Endothelial cell of umbilical vein (primary cell): ENCODE measurements around the gene KCNH2. TPM values are rescaled to one million over a fixed set of nuclear protein-coding genes. Genes with fewer than 3 reads are reported as not detected.

Experiments used
- BruUV-seq: library from RNA; stranded (reverse); fragments of 400-500 nt; replicated peaks from 2 replicates; lab custom pipeline; 2021; lab: Mats Ljungman, UMichigan
- CTCF ChIA-PET: fragments of 300-600, 350-600 bp; sonication (Branson Sonifier 250); formaldehyde crosslinking; loops from one replicate; lab custom pipeline; 2021; ENCODE audit warnings: antibody characterized with exemption, inconsistent platforms; lab: Charles Lee
- POLR2A ChIA-PET: fragments of 300-600, 350-600 bp; sonication (Branson Sonifier 250); formaldehyde crosslinking; loops from one replicate; lab custom pipeline; 2021; ENCODE audit warnings: antibody characterized with exemption, inconsistent platforms; lab: Charles Lee
- DNase-seq: peaks from one replicate; pipeline ENCODE4 v3.0.0-alpha.2; 2011; ENCODE audit warnings: low read depth, low spot score
- FAIRE-seq: peaks from 2 replicates; lab custom pipeline; 2011; peaks lifted over from hg19 to GRCh38; lab: Jason Lieb, UNC
- H2AFZ ChIP-seq: 2 replicates; pipeline ENCODE4 v1.6.0; 2012; ENCODE audit warnings: low read depth, low read length, control low read depth, inconsistent platforms
- H3K27ac ChIP-seq: 2 replicates; pipeline ENCODE4 v1.5.1; 2011; ENCODE audit warnings: low read depth, mild to moderate bottlenecking, control low read depth, low read length, moderate library complexity; ENCODE audit not compliant: insufficient read depth
- H3K27me3 ChIP-seq, 2 experiments: 2 replicates each; pipeline versions ENCODE4 v1.6.0 to v1.6.1; 2011; ENCODE audit warnings: low read length in 2 of 2, mixed read lengths in 1 of 2; ENCODE audit not compliant: control insufficient read depth in 2 of 2, insufficient read depth in 2 of 2
- H3K36me3 ChIP-seq, 2 experiments: 2 replicates in 1 of 2; 3 replicates in 1 of 2; pipeline ENCODE4 v1.5.1; 2011; ENCODE audit warnings: low read length in 2 of 2, mild to moderate bottlenecking in 1 of 2, moderate library complexity in 1 of 2; ENCODE audit not compliant: control insufficient read depth in 2 of 2, insufficient read depth in 2 of 2; ENCODE audit errors: extremely low read depth in 1 of 2
- H3K4me1 ChIP-seq: 3 replicates; pipeline ENCODE4 v1.5.1; 2011; ENCODE audit warnings: mild to moderate bottlenecking, low read length; ENCODE audit not compliant: control insufficient read depth, insufficient read depth; ENCODE audit errors: extremely low read depth
- H3K4me2 ChIP-seq: 2 replicates; pipeline ENCODE4 v1.6.1; 2011; ENCODE audit warnings: low read length, control low read depth, mixed read lengths; ENCODE audit not compliant: insufficient read depth
- H3K4me3 ChIP-seq, 3 experiments: fragments of 200-600 bp in 1 of 3; sonication (generic), shearing (Covaris generic) in 1 of 3; replicated peaks in 1 of 3; 2 replicates each; pipeline ENCODE4 v1.5.1; 2011 to 2016; ENCODE audit warnings: control low read depth in 3 of 3, low read length in 3 of 3, mild to moderate bottlenecking in 2 of 3, inconsistent platforms in 1 of 3, low read depth in 1 of 3, moderate library complexity in 1 of 3; ENCODE audit not compliant: insufficient read depth in 1 of 3
- H3K79me2 ChIP-seq: 2 replicates; pipeline ENCODE4 v1.6.0; 2012; ENCODE audit warnings: low read length, inconsistent platforms; ENCODE audit not compliant: control insufficient read depth, insufficient read depth
- H3K9ac ChIP-seq: replicated peaks from 2 replicates; pipeline ENCODE3; 2011; ENCODE audit warnings: low read length, control low read depth; ENCODE audit not compliant: insufficient read depth; ENCODE audit errors: extremely low read depth
- H3K9me1 ChIP-seq: replicated peaks from 3 replicates; pipeline ENCODE4 v1.6.0; 2011; ENCODE audit warnings: mild to moderate bottlenecking, low read length; ENCODE audit not compliant: control insufficient read depth, insufficient read depth; ENCODE audit errors: extremely low read depth
- H3K9me3 ChIP-seq: replicated peaks from 2 replicates; pipeline ENCODE4 v1.5.1; 2012; ENCODE audit warnings: low read length, inconsistent platforms; ENCODE audit not compliant: control insufficient read depth, insufficient read depth
- H4K20me1 ChIP-seq: replicated peaks from 2 replicates; pipeline ENCODE3; 2011; ENCODE audit warnings: mild to moderate bottlenecking, low read length; ENCODE audit not compliant: control insufficient read depth, insufficient read depth; ENCODE audit errors: extremely low read depth
- EZH2 ChIP-seq: IDR thresholded peaks from 2 replicates; pipeline ENCODE4 v1.6.1; 2012; ENCODE audit warnings: borderline replicate concordance, low read depth, mild to moderate bottlenecking, moderate library complexity, low read length, inconsistent platforms; ENCODE audit not compliant: severe bottlenecking
- FOS ChIP-seq: IDR thresholded peaks from 2 replicates; pipeline ENCODE4 v1.6.1; 2011; ENCODE audit warnings: mild to moderate bottlenecking, low read length, moderate library complexity, borderline replicate concordance; ENCODE audit not compliant: insufficient read depth
- GATA2 ChIP-seq: IDR thresholded peaks from 2 replicates; pipeline ENCODE4 v1.7.0; 2011; ENCODE audit warnings: low read depth, mild to moderate bottlenecking, moderate library complexity, mixed read lengths, low read length; ENCODE audit not compliant: insufficient read length, insufficient read depth
- JUN ChIP-seq: IDR thresholded peaks from 2 replicates; pipeline ENCODE4 v1.6.1; 2011; ENCODE audit warnings: borderline replicate concordance, low read depth; ENCODE audit not compliant: insufficient read length, insufficient read depth
- MYC ChIP-seq: IDR thresholded peaks from one replicate; pipeline ENCODE4 v1.6.1; 2011; ENCODE audit warnings: mild to moderate bottlenecking, low read depth, low read length
- POLR2A ChIP-seq: IDR thresholded peaks from 2 replicates; pipeline ENCODE4 v1.6.1; 2012; ENCODE audit warnings: low read depth, mild to moderate bottlenecking, control low read depth, low read length
- POLR2AphosphoS5 ChIP-seq: IDR thresholded peaks from 2 replicates; pipeline ENCODE4 v1.6.1; 2012; ENCODE audit warnings: low read depth, mild to moderate bottlenecking, control low read depth, low read length, moderate library complexity; ENCODE audit not compliant: insufficient read depth
- dilution Hi-C: fragments of 300-500 bp; cut with MboI; formaldehyde crosslinking; loops from one replicate; pipeline ENCODE4 v1.15.0; 2019; ENCODE audit warnings: low sequenced_read_pairs; ENCODE audit not compliant: extremely low pct_ligation_motif_present
- intact Hi-C: fragments of 100-400 bp; cut with micrococcal nuclease; formaldehyde crosslinking; loops from one replicate; pipeline ENCODE4 v1.10.0; 2022
- polyA plus RNA-seq, 4 experiments: library from polyadenylated mRNA; depleted of rRNA in 3 of 4; stranded (reverse) in 3 of 4; unstranded in 1 of 4; fragments of >200 nt; gene quantifications; 2 replicates each; pipeline versions ENCODE4 v1.2.1 to v1.2.3, GENCODE V29; 2011 to 2012; ENCODE audit warnings: missing spikeins in 1 of 4
- total RNA-seq: library from RNA; stranded (reverse); gene quantifications from 2 replicates; pipeline ENCODE4 v1.2.3, GENCODE V29; 2021
- TF ChIP-seq, protein P1 (sequence below): IDR thresholded peaks from 2 replicates; pipeline ENCODE4 v1.6.1; 2011; ENCODE audit not compliant: insufficient read depth, insufficient read length
- TF ChIP-seq, protein P2 (sequence below), 2 donors: IDR thresholded peaks; 1 replicate in 1 of 2; 2 replicates in 1 of 2; pipeline ENCODE4 v1.5.1; 2011; ENCODE audit warnings: low read length in 2 of 2, mild to moderate bottlenecking in 2 of 2, moderate library complexity in 2 of 2, control low read depth in 1 of 2, inconsistent platforms in 1 of 2, low read depth in 1 of 2; ENCODE audit not compliant: insufficient read depth in 1 of 2; ENCODE audit errors: extremely low read depth in 1 of 2

KCNH2 gene
- total and polyA plus RNA-seq, 2 donors (not counting 3 experiments of a cell fraction or from before 2014, with no cell fraction given): 0.03 to 0.09 TPM

DNA sequence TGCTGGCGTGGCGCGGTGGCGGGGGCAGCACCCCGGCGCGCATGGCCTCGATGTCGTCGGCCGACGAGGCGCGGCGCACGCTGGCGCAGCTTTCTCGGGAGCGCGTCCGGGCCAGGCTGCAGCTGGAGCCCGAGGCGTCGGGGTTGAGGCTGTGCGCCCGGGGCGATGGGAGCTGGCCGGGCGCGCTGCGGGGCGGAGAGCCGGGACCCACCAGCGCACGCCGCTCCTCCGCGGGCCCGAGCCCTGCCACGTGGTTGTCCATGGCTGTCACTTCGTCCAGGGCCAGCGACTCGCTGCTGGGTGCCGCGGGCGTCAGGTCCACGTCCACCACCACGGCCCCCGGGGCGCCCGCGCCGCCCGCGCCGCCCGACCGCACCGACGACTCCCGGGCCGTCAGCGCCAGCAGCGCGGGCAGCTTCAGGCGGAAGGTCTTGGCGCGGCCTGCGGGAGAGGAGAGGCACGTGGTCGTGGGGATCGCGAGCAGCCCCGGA, 20.0 kb downstream of the KCNH2 start:
- no peaks in the 10 kb centered on the region for H3K9me1 ChIP-seq
- H3K4me1 ChIP-seq: no peaks in the 10 kb centered on the region
- POLR2A ChIA-PET: no interaction called here
- no peak overlapping the region for H3K4me2 ChIP-seq
- DNase-seq (no peak), FAIRE-seq (no peak)
- no peaks in the 10 kb centered on the region for H3K36me3 ChIP-seq
- no peak overlapping the region for H3K27ac ChIP-seq
- no peaks in the 10 kb centered on the region for H3K79me2 ChIP-seq
- no peak for TF ChIP-seq GATA2
- TF ChIP-seq, protein P1, sequence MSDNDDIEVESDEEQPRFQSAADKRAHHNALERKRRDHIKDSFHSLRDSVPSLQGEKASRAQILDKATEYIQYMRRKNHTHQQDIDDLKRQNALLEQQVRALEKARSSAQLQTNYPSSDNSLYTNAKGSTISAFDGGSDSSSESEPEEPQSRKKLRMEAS: no peak
- TF ChIP-seq EZH2: peak; percentile 70
- no TSS peak for BruUV-seq
- CTCF ChIA-PET: interaction anchor here (1.1 kb wide), 1 partner anchor 28 kb away, joined by 3 read pairs; no protein-coding TSS in a partner anchor
- intact Hi-C loops: no loop called here
- no peak overlapping the region for H3K9ac ChIP-seq
- dilution Hi-C loops: no loop called here
- H4K20me1 ChIP-seq: no peaks in the 10 kb centered on the region
- no peak overlapping the region for H3K4me3 ChIP-seq
- H3K9me3 ChIP-seq: no peaks in the 10 kb centered on the region
- H3K27me3 ChIP-seq: peaks cover 18 to 22% of the 10 kb centered on the region in 2 experiments
- H2AFZ ChIP-seq: no peak overlapping the region

DNA sequence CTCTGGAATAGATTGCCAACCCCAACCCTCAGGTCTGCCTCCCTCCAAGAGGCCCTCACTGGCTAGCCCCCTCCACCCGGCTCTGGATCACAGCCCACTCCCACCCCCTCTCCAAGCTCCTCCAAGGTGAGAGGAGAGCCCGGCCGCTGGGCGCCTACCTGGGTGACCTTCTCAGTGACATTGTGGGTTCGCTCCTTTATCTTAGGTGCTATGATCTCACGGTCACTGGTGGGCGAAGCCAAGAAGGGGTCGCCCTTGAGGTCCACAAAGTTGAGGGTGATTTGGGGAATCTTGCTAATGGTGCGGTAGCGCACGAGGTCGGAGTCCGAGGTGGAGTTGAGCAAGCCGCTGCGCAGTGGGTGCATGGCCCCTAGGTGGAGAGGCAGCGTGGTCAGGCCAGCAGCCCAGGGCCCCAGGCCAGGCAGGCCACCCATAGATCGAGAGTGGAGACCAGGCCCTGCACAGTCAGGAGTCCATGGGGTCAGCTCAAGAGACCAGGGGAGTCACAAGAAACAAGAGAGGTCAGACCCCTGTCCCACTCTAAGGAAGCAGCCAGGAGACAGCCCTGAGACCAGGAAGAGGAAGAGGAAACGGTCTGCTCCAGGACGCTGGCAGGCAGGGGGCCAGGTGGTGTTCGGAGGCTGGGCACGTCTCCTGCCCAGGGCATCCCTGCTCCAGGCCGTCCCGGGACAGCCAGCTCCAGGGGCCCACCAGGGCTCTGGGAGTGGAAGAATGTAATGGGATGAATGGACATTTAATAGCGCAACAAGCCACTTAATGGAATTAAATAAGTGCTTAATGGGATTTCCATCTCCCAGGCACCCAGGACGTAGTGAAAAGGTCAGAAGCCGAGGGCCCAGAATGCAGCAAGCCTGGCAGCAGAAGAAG, 20.7 kb downstream of the KCNH2 start:
- TF ChIP-seq JUN (no peak), MYC (no peak), EZH2 (no peak), GATA2 (no peak), POLR2AphosphoS5 (no peak), FOS (no peak), POLR2A (no peak)
- TF ChIP-seq, protein P2, sequence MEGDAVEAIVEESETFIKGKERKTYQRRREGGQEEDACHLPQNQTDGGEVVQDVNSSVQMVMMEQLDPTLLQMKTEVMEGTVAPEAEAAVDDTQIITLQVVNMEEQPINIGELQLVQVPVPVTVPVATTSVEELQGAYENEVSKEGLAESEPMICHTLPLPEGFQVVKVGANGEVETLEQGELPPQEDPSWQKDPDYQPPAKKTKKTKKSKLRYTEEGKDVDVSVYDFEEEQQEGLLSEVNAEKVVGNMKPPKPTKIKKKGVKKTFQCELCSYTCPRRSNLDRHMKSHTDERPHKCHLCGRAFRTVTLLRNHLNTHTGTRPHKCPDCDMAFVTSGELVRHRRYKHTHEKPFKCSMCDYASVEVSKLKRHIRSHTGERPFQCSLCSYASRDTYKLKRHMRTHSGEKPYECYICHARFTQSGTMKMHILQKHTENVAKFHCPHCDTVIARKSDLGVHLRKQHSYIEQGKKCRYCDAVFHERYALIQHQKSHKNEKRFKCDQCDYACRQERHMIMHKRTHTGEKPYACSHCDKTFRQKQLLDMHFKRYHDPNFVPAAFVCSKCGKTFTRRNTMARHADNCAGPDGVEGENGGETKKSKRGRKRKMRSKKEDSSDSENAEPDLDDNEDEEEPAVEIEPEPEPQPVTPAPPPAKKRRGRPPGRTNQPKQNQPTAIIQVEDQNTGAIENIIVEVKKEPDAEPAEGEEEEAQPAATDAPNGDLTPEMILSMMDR (IDR thresholded peaks at IDR 0.05; ENCODE audit: extremely low read depth in 1 of 2, insufficient read depth in 1 of 2, low read depth in 1 of 2, low read length in 2 of 2): no peak
- TF ChIP-seq, protein P1: no peak
- no TSS peak for BruUV-seq

More for the DNA sequence above, 20.7 kb downstream of the KCNH2 start:
- Histone ChIP-seq H3K79me2 (no peaks in the 10 kb centered on the region), H3K9ac (no peak overlapping the region), H3K9me1 (no peaks in the 10 kb centered on the region), H3K9me3 (no peaks in the 10 kb centered on the region), H2AFZ (no peak overlapping the region), H3K36me3 (no peaks in the 10 kb centered on the region), H4K20me1 (no peaks in the 10 kb centered on the region), H3K4me2 (no peak overlapping the region), H3K27me3 (peaks cover 18 to 22% of the 10 kb centered on the region in 2 experiments), H3K27ac (no peak overlapping the region), H3K4me1 (no peaks in the 10 kb centered on the region), H3K4me3 (no peak overlapping the region)
- FAIRE-seq: no peak
- ChIA-PET POLR2A (no interaction called here), CTCF (interaction anchor here (1.1 kb wide), 1 partner anchor 29 kb away, joined by 3 read pairs; no protein-coding TSS in a partner anchor)
- dilution Hi-C loops (no loop called here), intact Hi-C loops (no loop called here)
- no peak for DNase-seq
